HG03066 (cell line): Measurements from ENCODE around the gene EPN2.

ENCODE experiments used
- ATAC-seq: cut with Tn5 transposase; IDR thresholded peaks from one replicate; pipeline ENCODE4 v1.9.1; 2021; ENCODE audit warnings: low read depth; ENCODE audit not compliant: unreplicated experiment

EPN2 gene

GRCh38 chr17:19376811-19377210, 139.6 kb downstream of the EPN2 start:
- ATAC-seq, result no peak

- peak; percentile 88 for ATAC-seq
Observed at GRCh38 chr17:19377602-19378415, 140.6 kb downstream of the EPN2 start.

DNA sequence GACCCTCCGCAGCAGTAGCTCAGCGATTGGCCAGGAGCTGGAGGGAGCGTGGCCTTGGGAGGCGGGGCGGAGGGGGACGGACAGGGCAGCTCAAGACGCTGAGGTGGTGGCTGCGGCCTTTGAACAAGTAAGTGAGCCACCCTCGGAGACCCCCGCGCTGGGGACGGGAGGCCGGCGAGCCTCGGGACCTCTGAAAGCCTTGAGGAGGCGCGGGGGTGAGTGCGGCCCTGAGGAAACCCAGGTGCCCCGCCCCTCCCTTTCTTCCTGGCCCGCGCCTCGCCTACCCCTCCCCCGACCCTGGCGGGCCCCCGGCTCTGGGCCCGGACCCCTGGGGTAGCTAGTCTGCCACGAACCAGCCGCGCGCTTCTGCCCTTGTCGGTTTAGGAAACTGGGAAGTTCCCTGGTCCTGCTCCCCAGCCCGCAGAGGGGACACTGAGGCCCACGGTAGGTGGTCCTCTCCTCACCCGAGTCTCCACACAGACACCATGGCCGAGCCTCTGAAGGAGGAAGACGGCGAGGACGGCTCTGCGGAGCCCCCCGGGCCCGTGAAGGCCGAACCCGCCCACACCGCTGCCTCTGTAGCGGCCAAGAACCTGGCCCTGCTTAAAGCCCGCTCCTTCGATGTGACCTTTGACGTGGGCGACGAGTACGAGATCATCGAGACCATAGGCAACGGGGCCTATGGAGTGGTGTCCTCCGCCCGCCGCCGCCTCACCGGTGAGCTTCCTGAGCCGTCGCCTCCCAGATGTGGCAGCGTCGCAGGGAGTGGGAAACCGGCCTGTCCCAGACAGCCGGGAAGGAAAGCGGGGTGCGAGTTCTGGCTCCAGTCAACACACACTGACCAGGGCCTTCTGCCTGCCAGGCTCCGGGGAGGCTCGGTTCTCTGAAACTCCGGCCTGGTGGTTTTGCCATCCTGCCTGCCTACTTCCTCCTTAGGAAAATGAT, 141.5 kb downstream of the EPN2 start, which contains the start of gene MAPK7:
MAPK7 (plus strand) TSS at position 83 of the 945 bp plus-strand sequence; CDS start at position 486, 403 bp downstream.
- peak; percentile 24 for ATAC-seq

- no peak for ATAC-seq
Observed at GRCh38 chr17:19379361-19380065, 142.3 kb downstream of the EPN2 start.

DNA sequence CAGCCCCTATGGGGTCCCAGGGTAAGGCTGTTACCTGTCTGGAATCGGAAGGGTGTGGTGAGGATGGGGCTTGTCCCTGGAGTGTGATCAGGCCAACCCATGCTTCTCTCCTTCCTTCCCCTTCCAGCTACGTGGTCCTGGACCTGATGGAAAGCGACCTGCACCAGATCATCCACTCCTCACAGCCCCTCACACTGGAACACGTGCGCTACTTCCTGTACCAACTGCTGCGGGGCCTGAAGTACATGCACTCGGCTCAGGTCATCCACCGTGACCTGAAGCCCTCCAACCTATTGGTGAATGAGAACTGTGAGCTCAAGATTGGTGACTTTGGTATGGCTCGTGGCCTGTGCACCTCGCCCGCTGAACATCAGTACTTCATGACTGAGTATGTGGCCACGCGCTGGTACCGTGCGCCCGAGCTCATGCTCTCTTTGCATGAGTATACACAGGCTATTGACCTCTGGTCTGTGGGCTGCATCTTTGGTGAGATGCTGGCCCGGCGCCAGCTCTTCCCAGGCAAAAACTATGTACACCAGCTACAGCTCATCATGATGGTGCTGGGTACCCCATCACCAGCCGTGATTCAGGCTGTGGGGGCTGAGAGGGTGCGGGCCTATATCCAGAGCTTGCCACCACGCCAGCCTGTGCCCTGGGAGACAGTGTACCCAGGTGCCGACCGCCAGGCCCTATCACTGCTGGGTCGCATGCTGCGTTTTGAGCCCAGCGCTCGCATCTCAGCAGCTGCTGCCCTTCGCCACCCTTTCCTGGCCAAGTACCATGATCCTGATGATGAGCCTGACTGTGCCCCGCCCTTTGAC, 143.5 kb downstream of the EPN2 start:
- no peak for ATAC-seq

GRCh38 chr17:19381361-19381740, 144.2 kb downstream of the EPN2 start:
- no peak for ATAC-seq

DNA sequence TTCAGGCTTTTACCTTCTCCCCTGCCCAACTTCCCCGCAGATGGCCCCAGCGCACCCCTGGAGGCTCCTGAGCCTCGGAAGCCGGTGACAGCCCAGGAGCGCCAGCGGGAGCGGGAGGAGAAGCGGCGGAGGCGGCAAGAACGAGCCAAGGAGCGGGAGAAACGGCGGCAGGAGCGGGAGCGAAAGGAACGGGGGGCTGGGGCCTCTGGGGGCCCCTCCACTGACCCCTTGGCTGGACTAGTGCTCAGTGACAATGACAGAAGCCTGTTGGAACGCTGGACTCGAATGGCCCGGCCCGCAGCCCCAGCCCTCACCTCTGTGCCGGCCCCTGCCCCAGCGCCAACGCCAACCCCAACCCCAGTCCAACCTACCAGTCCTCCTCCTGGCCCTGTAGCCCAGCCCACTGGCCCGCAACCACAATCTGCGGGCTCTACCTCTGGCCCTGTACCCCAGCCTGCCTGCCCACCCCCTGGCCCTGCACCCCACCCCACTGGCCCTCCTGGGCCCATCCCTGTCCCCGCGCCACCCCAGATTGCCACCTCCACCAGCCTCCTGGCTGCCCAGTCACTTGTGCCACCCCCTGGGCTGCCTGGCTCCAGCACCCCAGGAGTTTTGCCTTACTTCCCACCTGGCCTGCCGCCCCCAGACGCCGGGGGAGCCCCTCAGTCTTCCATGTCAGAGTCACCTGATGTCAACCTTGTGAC, 144.7 kb downstream of the EPN2 start:
- ATAC-seq, result no peak

- ATAC-seq, result no peak
Observed at GRCh38 chr17:19382531-19383444, 145.6 kb downstream of the EPN2 start.

DNA sequence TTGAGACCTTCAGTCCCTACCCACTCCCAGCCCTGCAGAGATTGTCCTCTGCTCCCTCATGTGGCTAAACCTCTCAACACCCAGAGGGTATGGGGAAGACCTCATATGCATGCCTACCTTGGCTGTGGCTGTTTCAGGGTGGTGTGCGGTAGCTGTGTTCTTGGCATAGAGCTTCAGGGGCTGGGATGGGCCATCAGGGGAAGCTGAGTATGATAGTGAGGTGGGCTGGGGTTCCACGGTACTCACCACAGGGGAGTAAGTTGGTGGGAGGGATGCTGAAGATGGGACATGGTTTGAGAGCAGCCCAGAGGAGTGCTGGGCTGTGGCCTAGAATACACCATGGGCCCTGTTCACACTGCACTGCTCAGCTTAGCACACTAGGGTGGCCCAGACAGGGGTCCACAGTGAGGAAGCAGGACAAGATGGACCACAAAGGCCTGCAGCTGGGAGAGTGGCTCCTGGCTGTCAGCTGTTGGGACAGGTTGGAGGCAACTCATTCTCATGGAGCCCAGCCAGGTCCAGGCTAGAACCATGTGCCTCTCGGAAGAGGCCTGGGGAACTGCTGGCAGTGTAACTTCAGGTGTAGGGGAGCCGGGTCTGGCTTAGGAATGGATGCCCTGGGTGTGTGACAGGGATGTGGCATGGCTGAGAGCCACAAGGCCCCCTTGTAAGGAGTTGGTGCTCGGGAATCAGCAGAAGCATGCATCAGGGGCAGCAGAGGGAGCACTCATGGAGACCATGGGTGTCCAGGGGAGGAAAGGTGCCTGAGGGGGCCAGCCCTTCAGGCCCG, 146.7 kb downstream of the EPN2 start:
- ATAC-seq, result no peak

DNA sequence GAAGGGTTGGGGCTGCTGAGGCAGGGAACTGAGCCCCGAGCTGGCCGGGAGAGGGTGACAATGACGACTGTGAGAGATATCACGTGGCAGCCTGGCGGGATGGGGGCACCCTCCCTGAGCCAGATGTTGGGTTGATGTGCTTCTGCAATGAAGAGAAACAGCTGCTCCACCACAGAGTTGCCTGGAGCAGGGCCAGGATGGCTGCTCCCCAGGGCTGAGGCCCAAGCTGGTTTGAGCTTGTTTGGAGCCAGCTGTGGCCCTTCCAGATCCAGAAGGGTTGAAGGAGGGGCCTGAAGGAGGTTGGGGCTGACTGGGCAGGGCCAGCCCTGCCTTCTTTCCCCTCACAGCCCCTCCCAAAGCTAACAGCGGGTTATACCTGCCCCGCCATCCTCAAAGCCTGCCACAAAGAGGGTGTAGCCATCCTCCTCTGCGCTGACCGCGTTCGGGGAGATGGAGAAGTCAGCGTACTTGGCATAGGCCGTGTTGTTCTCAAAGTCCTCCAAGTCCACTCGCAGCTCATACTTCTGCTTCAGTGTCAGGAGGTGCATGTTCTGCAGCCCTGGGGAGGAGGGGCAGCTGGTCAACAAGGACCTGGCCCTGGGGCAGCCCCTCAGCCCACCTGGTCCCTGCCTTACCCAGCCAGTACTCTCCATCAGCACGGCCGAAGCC, 147.7 kb downstream of the EPN2 start:
- no peak for ATAC-seq

- ATAC-seq, result no peak
Observed at GRCh38 chr17:19385521-19385983, 148.4 kb downstream of the EPN2 start.
